ENCODE results near the gene ZC3H7A. TPM values are rescaled to one million over a fixed set of nuclear protein-coding genes. Genes with fewer than 3 reads are reported as not detected.
"Not testable (repeated sequence)": the region's sequence is repeated elsewhere in the genome, so short reads cannot be mapped to it uniquely, and the experiment has no call there.

ZC3H7A gene
- total RNA-seq, 1 experiment from 2014 or later = 45.9 TPM

GRCh38 chr16:11788914-11789313 is 8.1 kb downstream of the ZC3H7A start:
- Mint-ChIP-seq H3K9me3 (no peaks in the 10 kb centered on the region), H3K4me1 (peaks cover 18% of the 10 kb centered on the region), H3K27me3 (ENCODE audit: low read depth) (no peaks in the 10 kb centered on the region), H3K27ac (no peak overlapping the region), H3K4me3 (no peak overlapping the region), H3K36me3 (no peaks in the 10 kb centered on the region)
- DNase-seq (ENCODE audit: low spot score) (no peak), ATAC-seq (no peak)
- TF ChIP-seq PRRX2 (CRISPR knock-in tag; IDR thresholded peaks at IDR 0.05) (no peak), OVOL2 (CRISPR knock-in tag; IDR thresholded peaks at IDR 0.05; ENCODE audit: borderline replicate concordance) (no peak), ZNF281 (CRISPR knock-in tag; IDR thresholded peaks at IDR 0.05) (no peak), ATF1 (CRISPR knock-in tag; IDR thresholded peaks at IDR 0.05) (no peak)
- TF ChIP-seq, protein P1, sequence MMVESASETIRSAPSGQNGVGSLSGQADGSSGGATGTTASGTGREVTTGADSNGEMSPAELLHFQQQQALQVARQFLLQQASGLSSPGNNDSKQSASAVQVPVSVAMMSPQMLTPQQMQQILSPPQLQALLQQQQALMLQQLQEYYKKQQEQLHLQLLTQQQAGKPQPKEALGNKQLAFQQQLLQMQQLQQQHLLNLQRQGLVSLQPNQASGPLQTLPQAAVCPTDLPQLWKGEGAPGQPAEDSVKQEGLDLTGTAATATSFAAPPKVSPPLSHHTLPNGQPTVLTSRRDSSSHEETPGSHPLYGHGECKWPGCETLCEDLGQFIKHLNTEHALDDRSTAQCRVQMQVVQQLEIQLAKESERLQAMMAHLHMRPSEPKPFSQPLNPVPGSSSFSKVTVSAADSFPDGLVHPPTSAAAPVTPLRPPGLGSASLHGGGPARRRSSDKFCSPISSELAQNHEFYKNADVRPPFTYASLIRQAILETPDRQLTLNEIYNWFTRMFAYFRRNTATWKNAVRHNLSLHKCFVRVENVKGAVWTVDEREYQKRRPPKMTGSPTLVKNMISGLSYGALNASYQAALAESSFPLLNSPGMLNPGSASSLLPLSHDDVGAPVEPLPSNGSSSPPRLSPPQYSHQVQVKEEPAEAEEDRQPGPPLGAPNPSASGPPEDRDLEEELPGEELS (CRISPR knock-in tag; IDR thresholded peaks at IDR 0.05) = no peak
- TF ChIP-seq, protein P2, sequence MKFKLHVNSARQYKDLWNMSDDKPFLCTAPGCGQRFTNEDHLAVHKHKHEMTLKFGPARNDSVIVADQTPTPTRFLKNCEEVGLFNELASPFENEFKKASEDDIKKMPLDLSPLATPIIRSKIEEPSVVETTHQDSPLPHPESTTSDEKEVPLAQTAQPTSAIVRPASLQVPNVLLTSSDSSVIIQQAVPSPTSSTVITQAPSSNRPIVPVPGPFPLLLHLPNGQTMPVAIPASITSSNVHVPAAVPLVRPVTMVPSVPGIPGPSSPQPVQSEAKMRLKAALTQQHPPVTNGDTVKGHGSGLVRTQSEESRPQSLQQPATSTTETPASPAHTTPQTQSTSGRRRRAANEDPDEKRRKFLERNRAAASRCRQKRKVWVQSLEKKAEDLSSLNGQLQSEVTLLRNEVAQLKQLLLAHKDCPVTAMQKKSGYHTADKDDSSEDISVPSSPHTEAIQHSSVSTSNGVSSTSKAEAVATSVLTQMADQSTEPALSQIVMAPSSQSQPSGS (CRISPR knock-in tag; IDR thresholded peaks at IDR 0.05; ENCODE audit: borderline replicate concordance, low read depth) = no peak
- POLR2A ChIA-PET = no interaction called here
- CTCF ChIA-PET = no interaction called here

- H3K27me3 Mint-ChIP-seq (ENCODE audit: low read depth); H3K9me3 Mint-ChIP-seq; ATAC-seq; H3K4me3 Mint-ChIP-seq; H3K36me3 Mint-ChIP-seq; DNase-seq (ENCODE audit: low spot score); H3K27ac Mint-ChIP-seq: not testable (repeated sequence)
- CTCF ChIA-PET = interaction anchor here (5.0 kb wide), 1 partner anchor 12 kb away, joined by 27 read pairs; the partner anchor contains the start of gene ZC3H7A
- POLR2A ChIA-PET = interaction anchor here (0.7 kb wide), 1 partner anchor 153 kb away, joined by 3 read pairs; no protein-coding TSS in a partner anchor
- peaks cover 21% of the 10 kb centered on the region for H3K4me1 Mint-ChIP-seq
Observed at GRCh38 chr16:11784980-11785599, 12.0 kb downstream of the ZC3H7A start.

DNA sequence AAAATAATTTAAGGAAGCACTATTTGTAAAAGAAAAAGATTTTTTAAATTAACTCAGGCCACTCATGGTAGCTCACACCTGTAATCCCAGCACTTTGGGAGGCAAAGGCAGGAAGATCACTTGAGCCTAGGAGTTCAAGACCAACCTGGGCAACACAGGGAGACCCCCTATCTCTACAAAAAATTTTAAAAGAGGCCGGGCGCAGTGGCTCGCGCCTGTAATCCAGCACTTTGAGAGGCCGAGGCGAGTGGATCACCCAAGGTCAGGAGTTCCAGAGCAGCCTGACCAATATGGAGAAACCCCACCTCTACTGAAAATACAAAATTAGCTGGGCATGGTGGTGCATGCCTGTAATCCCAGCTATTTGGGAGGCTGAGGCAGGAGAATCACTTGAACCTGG is 12.7 kb downstream of the ZC3H7A start:
- CTCF ChIA-PET = interaction anchor here (5.0 kb wide), 1 partner anchor 13 kb away, joined by 27 read pairs; the partner anchor contains the start of gene ZC3H7A
- H3K27ac Mint-ChIP-seq; ATAC-seq; DNase-seq (ENCODE audit: low spot score); H3K27me3 Mint-ChIP-seq (ENCODE audit: low read depth); H3K4me3 Mint-ChIP-seq; POLR2A ChIA-PET; H3K36me3 Mint-ChIP-seq; H3K9me3 Mint-ChIP-seq: not testable (repeated sequence)
- peaks cover 21% of the 10 kb centered on the region for H3K4me1 Mint-ChIP-seq

- ChIA-PET POLR2A (no interaction called here), CTCF (interaction anchor here (5.0 kb wide), 1 partner anchor 13 kb away, joined by 27 read pairs; the partner anchor contains the start of gene ZC3H7A)
- H3K27ac Mint-ChIP-seq = peak overlapping the region; percentile 96
- no peak for ATAC-seq
- peaks cover 21% of the 10 kb centered on the region for H3K4me1 Mint-ChIP-seq
- H3K27me3 Mint-ChIP-seq (ENCODE audit: low read depth) = no peaks in the 10 kb centered on the region
- H3K9me3 Mint-ChIP-seq = no peaks in the 10 kb centered on the region
- DNase-seq (ENCODE audit: low spot score) = no peak
- TF ChIP-seq ZBTB43 (CRISPR knock-in tag; IDR thresholded peaks at IDR 0.05) (no peak), ZNF121 (CRISPR knock-in tag; IDR thresholded peaks at IDR 0.05) (no peak)
- TF ChIP-seq, protein P3, sequence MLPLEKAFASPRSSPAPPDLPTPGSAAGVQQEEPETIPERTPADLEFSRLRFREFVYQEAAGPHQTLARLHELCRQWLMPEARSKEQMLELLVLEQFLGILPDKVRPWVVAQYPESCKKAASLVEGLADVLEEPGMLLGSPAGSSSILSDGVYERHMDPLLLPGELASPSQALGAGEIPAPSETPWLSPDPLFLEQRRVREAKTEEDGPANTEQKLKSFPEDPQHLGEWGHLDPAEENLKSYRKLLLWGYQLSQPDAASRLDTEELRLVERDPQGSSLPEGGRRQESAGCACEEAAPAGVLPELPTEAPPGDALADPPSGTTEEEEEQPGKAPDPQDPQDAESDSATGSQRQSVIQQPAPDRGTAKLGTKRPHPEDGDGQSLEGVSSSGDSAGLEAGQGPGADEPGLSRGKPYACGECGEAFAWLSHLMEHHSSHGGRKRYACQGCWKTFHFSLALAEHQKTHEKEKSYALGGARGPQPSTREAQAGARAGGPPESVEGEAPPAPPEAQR (CRISPR knock-in tag; IDR thresholded peaks at IDR 0.05) = no peak
- H3K36me3 Mint-ChIP-seq = no peaks in the 10 kb centered on the region
- H3K4me3 Mint-ChIP-seq = no peak overlapping the region
Observed at GRCh38 chr16:11784038-11784369, 13.1 kb downstream of the ZC3H7A start.
